Activated CD8-positive, alpha-beta memory T cell treated with anti-CD3 and anti-CD28 coated beads, Interleukin-2, amount 10 ng/mL, durations not matched to agents 7 days and 5 days (primary cell): ENCODE results near the gene CHD6. TPM values are rescaled to one million over a fixed set of nuclear protein-coding genes. Genes with fewer than 3 reads are reported as not detected.

Source experiments
- ATAC-seq: fragments of 150-1000 bp; cut with Tn5 transposase; one replicate; pipeline ENCODE4 v1.10.0; 2021; ENCODE audit warnings: moderate library complexity
- CTCF ChIA-PET: fragments of 350-600 bp; sonication (Branson Sonifier 250); formaldehyde crosslinking; loops from one replicate; lab custom pipeline; 2021; ENCODE audit warnings: antibody characterized with exemption; lab: Charles Lee
- DNase-seq: peaks from one replicate; pipeline ENCODE4 v3.0.0-alpha.2; 2020
- H3K27ac Mint-ChIP-seq: one replicate; pipeline ENCODE4 v1.8.0; 2021; ENCODE audit warnings: mild to moderate bottlenecking, mixed read lengths
- H3K27me3 Mint-ChIP-seq: one replicate; pipeline ENCODE4 v1.8.0; 2021; ENCODE audit warnings: mixed read lengths
- H3K36me3 Mint-ChIP-seq: one replicate; pipeline ENCODE4 v1.8.0; 2021; ENCODE audit warnings: mild to moderate bottlenecking, mixed read lengths
- H3K4me1 Mint-ChIP-seq: one replicate; pipeline ENCODE4 v1.8.0; 2021; ENCODE audit warnings: mixed read lengths
- H3K4me3 Mint-ChIP-seq: one replicate; pipeline ENCODE4 v1.8.0; 2021; ENCODE audit warnings: mild to moderate bottlenecking, moderate library complexity, mixed read lengths
- H3K9me3 Mint-ChIP-seq: one replicate; pipeline ENCODE4 v1.8.0; 2022; ENCODE audit warnings: low read depth, mixed read lengths
- total RNA-seq, 2 experiments: library from RNA; stranded (reverse); gene quantifications; one replicate each; pipeline ENCODE4 v1.2.3, GENCODE V29; 2021

The CHD6 gene
- total RNA-seq, result 10 to 100 TPM; 32.2 to 33.5 TPM

- Mint-ChIP-seq H3K27ac (peak within 1 kb of the TSS; percentile 78), H3K9me3 (no peaks in the 10 kb centered on the region), H3K36me3 (peaks cover 1% of the 10 kb centered on the region), H3K27me3 (peaks cover 4% of the 10 kb centered on the region), H3K4me1 (peaks cover 32% of the 10 kb centered on the region), H3K4me3 (peak within 1 kb of the TSS; percentile 84)
- CTCF ChIA-PET, result interaction anchor here (0.7 to 1.4 kb wide), 4 partner anchors 73 to 80 kb away, joined by 3 to 5 read pairs (median 3); no protein-coding TSS in a partner anchor
- DNase-seq (peak; percentile 99), ATAC-seq (peak; percentile 99)
Measured at GRCh38 chr20:41617902-41618806, at the start of gene CHD6. Gene CHD6, minus strand, starts transcription at chr20:41618377. Its CDS starts 67,040 bp downstream, at chr20:41551337.

GRCh38 chr20:41664584-41664983 lies 46.4 kb upstream of the CHD6 start:
- ATAC-seq (no peak), DNase-seq (no peak)
- Mint-ChIP-seq H3K4me3 (no peak overlapping the region), H3K27ac (no peak overlapping the region), H3K9me3 (no peaks in the 10 kb centered on the region), H3K27me3 (peaks cover 25% of the 10 kb centered on the region), H3K36me3 (no peaks in the 10 kb centered on the region), H3K4me1 (no peaks in the 10 kb centered on the region)
- CTCF ChIA-PET, result interaction anchor here (1.2 kb wide), 1 partner anchor 432 kb away, joined by 4 read pairs; no protein-coding TSS in a partner anchor

GRCh38 chr20:41657655-41658054 lies 39.5 kb upstream of the CHD6 start:
- H3K27me3 Mint-ChIP-seq, result peaks cover 24% of the 10 kb centered on the region
- H3K36me3 Mint-ChIP-seq, result no peaks in the 10 kb centered on the region
- no peaks in the 10 kb centered on the region for H3K9me3 Mint-ChIP-seq
- no peaks in the 10 kb centered on the region for H3K4me1 Mint-ChIP-seq
- CTCF ChIA-PET, result no interaction called here
- H3K27ac Mint-ChIP-seq, result no peak overlapping the region
- ATAC-seq, result no peak
- no peak overlapping the region for H3K4me3 Mint-ChIP-seq
- DNase-seq, result no peak

GRCh38 chr20:41655962-41656618 lies 37.9 kb upstream of the CHD6 start:
- no peak for DNase-seq
- no peak for ATAC-seq
- Mint-ChIP-seq H3K27ac (no peak overlapping the region), H3K4me3 (no peak overlapping the region), H3K27me3 (peaks cover 17% of the 10 kb centered on the region), H3K36me3 (no peaks in the 10 kb centered on the region), H3K9me3 (no peaks in the 10 kb centered on the region), H3K4me1 (no peaks in the 10 kb centered on the region)
- CTCF ChIA-PET, result no interaction called here

GRCh38 chr20:41654884-41655283 lies 36.7 kb upstream of the CHD6 start:
- H3K9me3 Mint-ChIP-seq, result no peaks in the 10 kb centered on the region
- H3K36me3 Mint-ChIP-seq, result no peaks in the 10 kb centered on the region
- H3K4me3 Mint-ChIP-seq, result no peak overlapping the region

GRCh38 chr20:41654292-41654691 lies 36.1 kb upstream of the CHD6 start:
- Mint-ChIP-seq H3K36me3 (no peaks in the 10 kb centered on the region), H3K9me3 (no peaks in the 10 kb centered on the region), H3K27ac (no peak overlapping the region), H3K4me1 (no peaks in the 10 kb centered on the region), H3K27me3 (peaks cover 13% of the 10 kb centered on the region), H3K4me3 (no peak overlapping the region)
- DNase-seq (no peak), ATAC-seq (no peak)
- CTCF ChIA-PET, result no interaction called here

More at GRCh38 chr20:41654884-41655283, 36.7 kb upstream of the CHD6 start:
- Mint-ChIP-seq H3K27me3 (peaks cover 13% of the 10 kb centered on the region), H3K27ac (no peak overlapping the region), H3K4me1 (no peaks in the 10 kb centered on the region)
- ATAC-seq (no peak), DNase-seq (no peak)
- CTCF ChIA-PET, result no interaction called here

- no peaks in the 10 kb centered on the region for H3K27me3 Mint-ChIP-seq
- no peak overlapping the region for H3K4me3 Mint-ChIP-seq
- no peaks in the 10 kb centered on the region for H3K36me3 Mint-ChIP-seq
- no peak for ATAC-seq
- no peaks in the 10 kb centered on the region for H3K4me1 Mint-ChIP-seq
- CTCF ChIA-PET, result no interaction called here
- no peak for DNase-seq
- H3K9me3 Mint-ChIP-seq, result no peaks in the 10 kb centered on the region
- H3K27ac Mint-ChIP-seq, result no peak overlapping the region
Measured at GRCh38 chr20:41650231-41650948, 32.2 kb upstream of the CHD6 start.

- Mint-ChIP-seq H3K4me1 (no peaks in the 10 kb centered on the region), H3K4me3 (no peak overlapping the region), H3K36me3 (no peaks in the 10 kb centered on the region), H3K9me3 (no peaks in the 10 kb centered on the region), H3K27me3 (no peaks in the 10 kb centered on the region), H3K27ac (no peak overlapping the region)
- CTCF ChIA-PET, result no interaction called here
- DNase-seq, result no peak
- no peak for ATAC-seq
Measured at GRCh38 chr20:41649489-41649888, 31.3 kb upstream of the CHD6 start.

GRCh38 chr20:41645372-41645771 lies 27.2 kb upstream of the CHD6 start:
- no peak overlapping the region for H3K4me3 Mint-ChIP-seq
- ATAC-seq, result no peak
- H3K27me3 Mint-ChIP-seq, result peaks cover 3% of the 10 kb centered on the region

GRCh38 chr20:41643504-41643938 lies 25.3 kb upstream of the CHD6 start:
- Mint-ChIP-seq H3K27me3 (peaks cover 6% of the 10 kb centered on the region), H3K4me1 (no peaks in the 10 kb centered on the region), H3K4me3 (no peak overlapping the region), H3K9me3 (no peaks in the 10 kb centered on the region), H3K27ac (no peak overlapping the region), H3K36me3 (no peaks in the 10 kb centered on the region)
- CTCF ChIA-PET, result no interaction called here
- ATAC-seq (no peak), DNase-seq (no peak)

More at GRCh38 chr20:41645372-41645771, 27.2 kb upstream of the CHD6 start:
- Mint-ChIP-seq H3K36me3 (no peaks in the 10 kb centered on the region), H3K27ac (no peak overlapping the region), H3K9me3 (no peaks in the 10 kb centered on the region), H3K4me1 (no peaks in the 10 kb centered on the region)
- no peak for DNase-seq
- CTCF ChIA-PET, result no interaction called here

GRCh38 chr20:41639630-41640029 lies 21.5 kb upstream of the CHD6 start:
- peaks cover 9% of the 10 kb centered on the region for H3K27me3 Mint-ChIP-seq
- CTCF ChIA-PET, result no interaction called here
- H3K36me3 Mint-ChIP-seq, result no peaks in the 10 kb centered on the region

GRCh38 chr20:41638456-41638855 lies 20.3 kb upstream of the CHD6 start:
- no peaks in the 10 kb centered on the region for H3K4me1 Mint-ChIP-seq
- H3K27me3 Mint-ChIP-seq, result peaks cover 9% of the 10 kb centered on the region
- no peaks in the 10 kb centered on the region for H3K36me3 Mint-ChIP-seq
- CTCF ChIA-PET, result no interaction called here
- DNase-seq, result no peak
- H3K27ac Mint-ChIP-seq, result no peak overlapping the region
- no peak for ATAC-seq
- H3K9me3 Mint-ChIP-seq, result no peaks in the 10 kb centered on the region
- no peak overlapping the region for H3K4me3 Mint-ChIP-seq

More at GRCh38 chr20:41639630-41640029, 21.5 kb upstream of the CHD6 start:
- ATAC-seq (no peak), DNase-seq (no peak)
- no peak overlapping the region for H3K4me3 Mint-ChIP-seq
- H3K27ac Mint-ChIP-seq, result no peak overlapping the region
- no peaks in the 10 kb centered on the region for H3K4me1 Mint-ChIP-seq
- H3K9me3 Mint-ChIP-seq, result no peaks in the 10 kb centered on the region

GRCh38 chr20:41635158-41635557 lies 17.0 kb upstream of the CHD6 start:
- no peak overlapping the region for H3K4me3 Mint-ChIP-seq
- CTCF ChIA-PET, result no interaction called here
- peaks cover 4% of the 10 kb centered on the region for H3K4me1 Mint-ChIP-seq
- H3K9me3 Mint-ChIP-seq, result no peaks in the 10 kb centered on the region
- no peaks in the 10 kb centered on the region for H3K36me3 Mint-ChIP-seq
- H3K27me3 Mint-ChIP-seq, result peaks cover 8% of the 10 kb centered on the region
- ATAC-seq, result no peak
- DNase-seq, result no peak
- H3K27ac Mint-ChIP-seq, result no peak overlapping the region
